Thyroid gland (tissue), 4 donors: ENCODE data around the gene FAM124B. TPM values are rescaled to one million over a fixed set of nuclear protein-coding genes. Genes with fewer than 3 reads are reported as not detected.
A peak's percentile ranks its signal among the peaks of the same experiment; 100 is the strongest.

Source experiments
- DNase-seq, 2 donors: peaks; one replicate each; pipeline ENCODE4 v3.0.0-alpha.2; 2019
- H3K27ac ChIP-seq, 3 donors: fragments of 200-600 bp; sonication (generic); 1 replicate in 2 of 3; 2 replicates in 1 of 3; pipeline ENCODE4 v1.5.1; 2016 to 2019; ENCODE audit warnings: mild to moderate bottlenecking in 1 of 3, moderate library complexity in 1 of 3
- H3K27me3 ChIP-seq: fragments of 200-600 bp; sonication (generic); one replicate; pipeline ENCODE4 v1.5.1; 2019
- H3K36me3 ChIP-seq, 2 donors: fragments of 200-600 bp; sonication (generic); one replicate each; pipeline ENCODE4 v1.5.1; 2016 to 2019
- H3K4me1 ChIP-seq, 2 donors: fragments of 200-600 bp; sonication (generic); one replicate each; pipeline ENCODE4 v1.5.1; 2017 to 2019
- H3K4me3 ChIP-seq, 3 donors: fragments of 200-600 bp; sonication (generic); replicated peaks in 1 of 3; 1 replicate in 2 of 3; 2 replicates in 1 of 3; pipeline ENCODE4 v1.5.1; 2016; ENCODE audit warnings: mild to moderate bottlenecking in 1 of 3
- H3K9me3 ChIP-seq: fragments of 200-600 bp; sonication (generic); one replicate; pipeline ENCODE4 v1.5.1; 2017
- POLR2A ChIP-seq, 2 donors: fragments of 450-650 bp; IDR thresholded peaks; one replicate each; pipeline ENCODE4 v1.6.1; 2017; ENCODE audit warnings: antibody characterized with exemption in 2 of 2, mild to moderate bottlenecking in 2 of 2, moderate library complexity in 1 of 2
- WGBS, 2 donors: methylation state at CpG; one replicate each; pipeline ENCODE4 v1.1.5; 2017; 5-methylcytosine and 5-hydroxymethylcytosine counted together
- intact Hi-C: fragments of 100-400 bp; cut with DNase I; formaldehyde crosslinking; loops from one replicate; pipeline ENCODE4 v1.15.1; 2023
- total RNA-seq, 4 donors: library from RNA; depleted of rRNA; stranded (reverse); fragments of >200 nt; gene quantifications; one replicate each; pipeline ENCODE4 v1.2.3, GENCODE V29; 2016
- TF ChIP-seq, protein P1 (sequence below), 6 experiments: fragments of 200-600 bp in 3 of 6; fragments of 450-650 bp in 3 of 6; sonication (generic) in 3 of 6; IDR thresholded peaks; one replicate each; pipeline ENCODE4 v1.5.1; 2016 to 2019; ENCODE audit warnings: antibody characterized with exemption in 6 of 6, mild to moderate bottlenecking in 2 of 6, inconsistent platforms in 1 of 6, moderate library complexity in 1 of 6

FAM124B gene
- total RNA-seq, 4 donors from 2014 or later = 0.88 to 2.7 (median 1.3) TPM

DNA sequence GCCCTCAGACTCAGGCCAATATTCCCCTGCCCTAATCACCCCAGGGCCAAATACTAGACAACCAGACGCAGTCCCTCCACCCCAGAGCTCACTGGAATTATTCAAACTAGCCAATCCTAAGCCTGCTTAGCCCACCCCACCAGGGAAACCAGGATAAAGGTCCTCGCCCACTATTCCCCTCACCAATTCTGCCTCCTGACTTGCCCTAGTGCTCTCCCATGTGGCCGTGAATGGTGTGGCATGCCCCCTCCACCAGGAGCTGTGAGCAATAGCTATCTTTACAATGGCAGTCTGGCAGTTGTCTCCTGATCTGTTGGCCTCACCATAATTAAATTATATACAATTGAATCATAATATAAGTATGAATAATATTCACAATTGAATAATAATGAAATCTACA, 42.3 kb downstream of the FAM124B start:
- TF ChIP-seq, protein P1, sequence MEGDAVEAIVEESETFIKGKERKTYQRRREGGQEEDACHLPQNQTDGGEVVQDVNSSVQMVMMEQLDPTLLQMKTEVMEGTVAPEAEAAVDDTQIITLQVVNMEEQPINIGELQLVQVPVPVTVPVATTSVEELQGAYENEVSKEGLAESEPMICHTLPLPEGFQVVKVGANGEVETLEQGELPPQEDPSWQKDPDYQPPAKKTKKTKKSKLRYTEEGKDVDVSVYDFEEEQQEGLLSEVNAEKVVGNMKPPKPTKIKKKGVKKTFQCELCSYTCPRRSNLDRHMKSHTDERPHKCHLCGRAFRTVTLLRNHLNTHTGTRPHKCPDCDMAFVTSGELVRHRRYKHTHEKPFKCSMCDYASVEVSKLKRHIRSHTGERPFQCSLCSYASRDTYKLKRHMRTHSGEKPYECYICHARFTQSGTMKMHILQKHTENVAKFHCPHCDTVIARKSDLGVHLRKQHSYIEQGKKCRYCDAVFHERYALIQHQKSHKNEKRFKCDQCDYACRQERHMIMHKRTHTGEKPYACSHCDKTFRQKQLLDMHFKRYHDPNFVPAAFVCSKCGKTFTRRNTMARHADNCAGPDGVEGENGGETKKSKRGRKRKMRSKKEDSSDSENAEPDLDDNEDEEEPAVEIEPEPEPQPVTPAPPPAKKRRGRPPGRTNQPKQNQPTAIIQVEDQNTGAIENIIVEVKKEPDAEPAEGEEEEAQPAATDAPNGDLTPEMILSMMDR (IDR thresholded peaks at IDR 0.05) = peak in 1 of 6 experiments; percentile 14
- TF ChIP-seq POLR2A (IDR thresholded peaks at IDR 0.05) = no peak
- Histone ChIP-seq H3K9me3 (no peaks in the 10 kb centered on the region), H3K27me3 (no peaks in the 10 kb centered on the region), H3K4me1 (no peaks in the 10 kb centered on the region), H3K27ac (no peak overlapping the region), H3K4me3 (no peak overlapping the region), H3K36me3 (no peaks in the 10 kb centered on the region)
- intact Hi-C loops = loop anchor here (5.0 to 10.0 kb wide), 2 partner anchors 293 to 415 kb away; no protein-coding TSS in a partner anchor
- no peak for DNase-seq
- 77 to 83% methylated on average over 3 of the region's 3 CpGs for WGBS, 2 donors

DNA sequence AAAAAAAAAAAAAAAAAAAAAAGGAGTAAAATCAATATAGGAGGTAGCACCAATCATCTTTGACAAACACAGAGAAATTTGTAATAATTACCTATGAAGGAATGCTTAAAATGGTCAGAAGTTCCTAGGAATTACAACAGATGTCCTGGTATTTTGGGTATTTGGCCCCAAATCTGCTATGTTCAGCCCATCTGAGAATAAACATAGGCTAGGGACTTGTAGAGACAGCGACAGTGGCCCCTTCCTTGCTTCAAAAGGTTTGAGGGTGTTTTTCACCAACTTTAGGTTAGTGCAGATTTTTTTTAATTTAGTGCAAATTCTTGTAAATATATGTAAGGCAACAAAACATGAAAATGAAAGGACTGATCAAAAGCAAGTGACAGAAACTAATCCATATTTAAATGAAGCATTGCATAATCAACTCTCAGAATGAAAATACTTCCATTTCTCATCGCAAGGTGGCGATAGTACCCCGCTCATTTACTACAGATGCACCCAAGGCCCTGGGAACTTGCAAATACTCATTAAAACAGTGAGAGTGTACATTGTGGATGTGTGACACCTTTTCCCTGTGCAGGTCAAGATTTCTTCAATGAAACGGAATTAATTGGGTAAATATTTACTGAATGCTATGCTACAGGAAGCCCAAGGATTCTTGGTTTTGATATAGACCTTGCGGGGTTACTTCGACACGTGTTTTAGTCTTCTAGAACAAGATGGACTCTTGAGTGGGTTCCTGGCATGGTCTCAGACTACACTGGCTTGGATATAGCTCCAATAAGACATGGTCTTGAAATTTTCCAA, 44.6 kb downstream of the FAM124B start:
- intact Hi-C loops = loop anchor here (5.0 to 10.0 kb wide), 2 partner anchors 295 to 418 kb away; no protein-coding TSS in a partner anchor

DNA sequence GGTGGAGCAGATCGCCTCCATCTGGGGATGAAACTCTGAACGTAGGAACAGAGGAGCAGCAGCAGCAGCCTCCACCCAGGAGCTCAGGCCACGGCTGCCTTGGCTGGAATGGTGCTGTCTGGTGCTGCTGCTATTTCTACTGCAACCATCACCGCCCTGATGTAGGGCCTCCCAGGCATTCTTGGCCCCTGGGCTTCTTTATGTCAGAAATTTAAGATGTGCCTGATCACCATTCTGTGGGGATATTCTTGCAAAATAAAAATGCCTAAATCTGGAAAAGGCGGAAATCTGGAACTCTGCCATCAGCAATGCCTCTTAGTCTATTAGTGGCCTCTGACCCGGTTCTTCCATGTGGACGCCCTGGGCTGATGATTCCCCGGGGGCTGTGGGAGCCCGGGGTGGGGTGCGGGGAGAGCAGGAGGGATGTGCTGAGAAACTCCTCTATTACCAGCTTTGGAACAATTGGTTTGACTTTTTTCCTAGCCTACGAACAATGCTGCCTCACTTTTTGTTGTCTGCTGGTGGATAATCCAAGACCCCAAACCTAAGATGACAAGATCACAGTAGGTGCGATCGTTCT, 47.2 kb downstream of the FAM124B start:
- no peaks in the 10 kb centered on the region for H3K9me3 ChIP-seq
- H3K4me3 ChIP-seq = no peak overlapping the region
- 76 to 83% methylated on average over 13 of the region's 13 CpGs for WGBS, 2 donors
- H3K27me3 ChIP-seq = no peaks in the 10 kb centered on the region
- no peak for DNase-seq
- H3K4me1 ChIP-seq = no peaks in the 10 kb centered on the region
- TF ChIP-seq POLR2A (IDR thresholded peaks at IDR 0.05) = no peak
- TF ChIP-seq, protein P1 (IDR thresholded peaks at IDR 0.05) = no peak
- H3K27ac ChIP-seq = no peak overlapping the region
- intact Hi-C loops = loop anchor here (5.0 to 10.0 kb wide), 2 partner anchors 298 to 420 kb away; no protein-coding TSS in a partner anchor
- H3K36me3 ChIP-seq = no peaks in the 10 kb centered on the region

More for the DNA sequence above, 44.6 kb downstream of the FAM124B start:
- H3K27me3 ChIP-seq = no peaks in the 10 kb centered on the region
- no peaks in the 10 kb centered on the region for H3K9me3 ChIP-seq
- no peaks in the 10 kb centered on the region for H3K36me3 ChIP-seq
- H3K4me1 ChIP-seq = no peaks in the 10 kb centered on the region
- TF ChIP-seq, protein P1 (IDR thresholded peaks at IDR 0.05) = peak; percentile 37 to 91 (median 79)
- no peak for TF ChIP-seq POLR2A (IDR thresholded peaks at IDR 0.05)
- no peak overlapping the region for H3K27ac ChIP-seq
- H3K4me3 ChIP-seq = no peak overlapping the region
- 50 to 51% methylated on average over 8 of the region's 8 CpGs for WGBS, 2 donors
- DNase-seq = peak; percentile 26 to 50

DNA sequence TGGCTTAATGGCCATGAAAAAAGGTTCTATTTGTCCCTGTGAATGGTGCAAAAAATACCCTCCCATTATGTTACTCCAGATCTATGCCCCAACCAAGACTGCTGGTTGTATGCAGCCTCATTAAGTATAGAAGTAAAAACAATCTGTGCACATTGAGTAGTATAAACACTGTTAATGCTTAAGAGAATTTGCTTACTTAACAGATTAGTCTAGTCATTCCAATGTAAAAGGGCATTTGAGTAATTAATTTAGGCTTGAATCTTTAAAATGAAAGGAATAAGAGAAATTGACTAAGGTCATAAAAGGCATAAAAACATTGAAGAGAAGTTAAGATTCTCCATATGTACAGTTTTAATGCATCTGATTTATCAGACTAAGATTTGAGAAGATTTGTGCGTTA, 51.2 kb downstream of the FAM124B start:
- Histone ChIP-seq H3K4me3 (no peak overlapping the region), H3K27ac (no peak overlapping the region), H3K27me3 (no peaks in the 10 kb centered on the region), H3K9me3 (no peaks in the 10 kb centered on the region), H3K36me3 (no peaks in the 10 kb centered on the region), H3K4me1 (no peaks in the 10 kb centered on the region)
- WGBS, 2 donors = 94 to 97% methylated on average over 1 of the region's 1 CpG
- TF ChIP-seq, protein P1 (IDR thresholded peaks at IDR 0.05) = no peak
- TF ChIP-seq POLR2A (IDR thresholded peaks at IDR 0.05) = no peak
- intact Hi-C loops = loop anchor here (10.0 kb wide), 1 partner anchor 424 kb away; no protein-coding TSS in a partner anchor
- no peak for DNase-seq

DNA sequence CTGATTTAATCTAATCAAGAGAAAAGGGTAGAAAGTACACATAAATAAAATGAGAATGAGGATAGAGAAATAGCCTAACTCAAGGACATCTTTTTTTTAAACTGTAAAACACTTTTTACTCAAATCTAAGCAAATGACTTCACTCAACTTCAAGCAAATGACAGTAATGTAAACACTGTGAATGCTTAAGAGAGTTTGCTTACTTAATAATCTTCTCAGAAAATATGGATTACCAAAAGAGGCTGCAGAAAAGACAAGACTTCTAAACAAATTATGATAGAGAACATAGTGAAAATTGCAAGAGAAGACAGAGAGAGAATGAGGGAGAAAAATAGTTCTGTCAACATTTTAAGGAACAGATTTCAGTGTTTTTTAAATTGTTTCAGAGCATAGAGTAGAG, 52.5 kb downstream of the FAM124B start:
- intact Hi-C loops = no loop called here
- Histone ChIP-seq H3K27me3 (no peaks in the 10 kb centered on the region), H3K9me3 (no peaks in the 10 kb centered on the region), H3K4me3 (no peak overlapping the region), H3K27ac (no peak overlapping the region), H3K4me1 (no peaks in the 10 kb centered on the region), H3K36me3 (no peaks in the 10 kb centered on the region)
- TF ChIP-seq, protein P1 (IDR thresholded peaks at IDR 0.05) = no peak
- no peak for TF ChIP-seq POLR2A (IDR thresholded peaks at IDR 0.05)
- DNase-seq = no peak
